ENCODE results near the gene SLC7A6OS.
A peak's percentile ranks its signal among the peaks of the same experiment; 100 is the strongest.

SLC7A6OS gene

GRCh38 chr16:68319185-68319908, 8.6 kb upstream of the SLC7A6OS start:
- no peak overlapping the region for H3K27ac ChIP-seq (ENCODE audit: extremely low read depth, low read depth, low read length)
- H3K36me3 ChIP-seq (ENCODE audit: control insufficient read depth in 2 of 2, insufficient read depth in 1 of 2, low read length in 2 of 2), result peaks cover 28 to 72% of the 10 kb centered on the region in 2 experiments; a peak in 2 of 3 replicates
- POLR2A ChIA-PET, result interaction anchor here (0.6 to 0.9 kb wide), 3 partner anchors 9 to 65 kb away, joined by 3 to 9 read pairs (median 3); partner anchors contain the start of genes PRMT7, SLC7A6 and SLC7A6OS
- no peaks in the 10 kb centered on the region for H3K4me1 ChIP-seq (ENCODE audit: control insufficient read depth, insufficient read depth, low read length)
- H3K9me3 ChIP-seq (ENCODE audit: control insufficient read depth, insufficient read depth, low read depth, low read length), result no peaks in the 10 kb centered on the region
- CTCF ChIA-PET, result interaction anchor here (1.4 kb wide), 2 partner anchors 9 to 58 kb away, joined by 3 to 7 read pairs; no protein-coding TSS in a partner anchor
- no peak overlapping the region for H3K4me3 ChIP-seq (ENCODE audit: low read depth, low read length)
- TF ChIP-seq ZSCAN4 (tag by site-specific recombination; IDR thresholded peaks at IDR 0.05) (0 out of 2 replicates have a peak, but pooled peaks have one; percentile 12), ZNF10 (tag by site-specific recombination; IDR thresholded peaks at IDR 0.05) (peak; percentile 72; the same call in 1 of the 2 replicates), ZNF133 (tag by site-specific recombination; IDR thresholded peaks at IDR 0.05) (no peak), SCRT1 (tag by site-specific recombination; IDR thresholded peaks at IDR 0.05; ENCODE audit: borderline replicate concordance) (peak; percentile 63; the same call in 1 of the 2 replicates), SCRT2 (tag by site-specific recombination; IDR thresholded peaks at IDR 0.05) (peak; percentile 72)

- CTCF ChIA-PET, result interaction anchor here (0.6 to 1.0 kb wide), 2 partner anchors 51 to 667 kb away, joined by 3 to 4 read pairs; no protein-coding TSS in a partner anchor
- POLR2A ChIA-PET, result no interaction called here
- Histone ChIP-seq H3K4me3 (ENCODE audit: low read depth, low read length) (no peak overlapping the region), H3K36me3 (ENCODE audit: control insufficient read depth in 2 of 2, insufficient read depth in 1 of 2, low read length in 2 of 2) (peaks cover 26 to 53% of the 10 kb centered on the region in 2 experiments; a peak in 2 of 3 replicates), H3K9me3 (ENCODE audit: control insufficient read depth, insufficient read depth, low read depth, low read length) (no peaks in the 10 kb centered on the region), H3K27ac (ENCODE audit: extremely low read depth, low read depth, low read length) (no peak overlapping the region), H3K4me1 (ENCODE audit: control insufficient read depth, insufficient read depth, low read length) (no peaks in the 10 kb centered on the region)
- TF ChIP-seq GLI4 (tag by site-specific recombination; IDR thresholded peaks at IDR 0.05) (no peak), ZNF654 (tag by site-specific recombination; IDR thresholded peaks at IDR 0.05; ENCODE audit: low read depth) (no peak), KLF8 (tag by site-specific recombination; IDR thresholded peaks at IDR 0.05) (no peak), ZNF324 (tag by site-specific recombination; IDR thresholded peaks at IDR 0.05) (no peak), ZFP69B (tag by site-specific recombination; IDR thresholded peaks at IDR 0.05) (no peak)
Observed at GRCh38 chr16:68313116-68313515, 2.4 kb upstream of the SLC7A6OS start.

GRCh38 chr16:68310437-68310773, 341 bp downstream of the SLC7A6OS start:
- Histone ChIP-seq H3K9me3 (ENCODE audit: control insufficient read depth, insufficient read depth, low read depth, low read length) (no peaks in the 10 kb centered on the region), H3K4me3 (ENCODE audit: low read depth, low read length) (peak overlapping the region; percentile 85), H3K36me3 (ENCODE audit: control insufficient read depth in 2 of 2, insufficient read depth in 1 of 2, low read length in 2 of 2) (peaks cover 22 to 54% of the 10 kb centered on the region in 2 experiments), H3K27ac (ENCODE audit: extremely low read depth, low read depth, low read length) (peak overlapping the region; percentile 51), H3K4me1 (ENCODE audit: control insufficient read depth, insufficient read depth, low read length) (no peaks in the 10 kb centered on the region)
- ChIA-PET POLR2A (interaction anchor here (0.5 to 2.6 kb wide), 24 partner anchors 9 to 717 kb away, joined by 3 to 40 read pairs (median 6); partner anchors contain the start of genes ESRP2, NFATC3, PLA2G15 and SLC7A6), CTCF (interaction anchor here (0.7 to 2.3 kb wide), 5 partner anchors 18 to 95 kb away, joined by 3 to 28 read pairs (median 4); no protein-coding TSS in a partner anchor)
- TF ChIP-seq ZBTB48 (tag by site-specific recombination; IDR thresholded peaks at IDR 0.05) (peak; percentile 81), KLF10 (tag by site-specific recombination; IDR thresholded peaks at IDR 0.05) (no peak), ZNF791 (tag by site-specific recombination; IDR thresholded peaks at IDR 0.05) (no peak), SETDB1 (IDR thresholded peaks at IDR 0.05; ENCODE audit: insufficient read length, low read length) (no peak), GLIS1 (tag by site-specific recombination; IDR thresholded peaks at IDR 0.05) (0 out of 2 replicates have a peak, but pooled peaks have one; percentile 12), KLF7 (tag by site-specific recombination; IDR thresholded peaks at IDR 0.05; ENCODE audit: borderline replicate concordance) (no peak), CTCF (tag by site-specific recombination; IDR thresholded peaks at IDR 0.05) (no peak), ZNF510 (tag by site-specific recombination; IDR thresholded peaks at IDR 0.05; ENCODE audit: insufficient replicate concordance) (no peak), ZNF146 (tag by site-specific recombination; IDR thresholded peaks at IDR 0.05) (no peak), ZNF777 (tag by site-specific recombination; IDR thresholded peaks at IDR 0.05; ENCODE audit: borderline replicate concordance) (no peak), ZBTB26 (tag by site-specific recombination; optimal IDR thresholded peaks at IDR 0.05) (no peak), ZFP37 (tag by site-specific recombination; IDR thresholded peaks at IDR 0.05) (no peak), ZNF302 (tag by site-specific recombination; IDR thresholded peaks at IDR 0.05; ENCODE audit: low read depth) (no peak), ZNF239 (tag by site-specific recombination; IDR thresholded peaks at IDR 0.05) (no peak), ZNF155 (tag by site-specific recombination; IDR thresholded peaks at IDR 0.05) (no peak), HOXA7 (CRISPR knock-in tag; IDR thresholded peaks at IDR 0.05; ENCODE audit: borderline replicate concordance) (no peak)

All from HEK293 (cell line).